ENCODE results near the gene RCL1. TPM values are rescaled to one million over a fixed set of nuclear protein-coding genes. Genes with fewer than 3 reads are reported as not detected.

RCL1 gene
- total RNA-seq, 1 experiment from 2014 or later, result 34.4 TPM

DNA sequence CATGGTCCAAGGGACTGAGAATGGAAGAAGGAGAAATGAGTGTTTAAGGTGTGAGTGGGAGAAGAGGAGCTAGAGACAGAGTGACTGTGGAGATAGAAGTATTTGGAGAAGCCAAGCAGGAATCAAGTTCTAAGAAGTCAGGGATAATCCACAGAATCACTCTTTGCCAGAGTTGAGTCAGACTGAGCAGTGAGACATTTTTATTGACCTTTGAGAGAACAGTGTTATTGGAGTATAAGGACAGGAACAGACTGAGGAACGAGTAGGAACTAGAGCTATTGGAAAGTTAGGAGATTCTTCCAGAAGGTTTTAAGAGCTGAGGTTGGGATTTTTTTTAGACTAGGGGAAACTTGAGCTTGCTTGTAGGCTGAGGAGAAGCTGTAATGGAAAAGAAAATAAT is 37.2 kb downstream of the RCL1 start:
- no peaks in the 10 kb centered on the region for H3K79me2 ChIP-seq (ENCODE audit: insufficient read depth, low read length)
- no peak overlapping the region for H2BK20ac ChIP-seq (ENCODE audit: low read depth, low read length, poor library complexity, severe bottlenecking)
- TF ChIP-seq, protein P1, sequence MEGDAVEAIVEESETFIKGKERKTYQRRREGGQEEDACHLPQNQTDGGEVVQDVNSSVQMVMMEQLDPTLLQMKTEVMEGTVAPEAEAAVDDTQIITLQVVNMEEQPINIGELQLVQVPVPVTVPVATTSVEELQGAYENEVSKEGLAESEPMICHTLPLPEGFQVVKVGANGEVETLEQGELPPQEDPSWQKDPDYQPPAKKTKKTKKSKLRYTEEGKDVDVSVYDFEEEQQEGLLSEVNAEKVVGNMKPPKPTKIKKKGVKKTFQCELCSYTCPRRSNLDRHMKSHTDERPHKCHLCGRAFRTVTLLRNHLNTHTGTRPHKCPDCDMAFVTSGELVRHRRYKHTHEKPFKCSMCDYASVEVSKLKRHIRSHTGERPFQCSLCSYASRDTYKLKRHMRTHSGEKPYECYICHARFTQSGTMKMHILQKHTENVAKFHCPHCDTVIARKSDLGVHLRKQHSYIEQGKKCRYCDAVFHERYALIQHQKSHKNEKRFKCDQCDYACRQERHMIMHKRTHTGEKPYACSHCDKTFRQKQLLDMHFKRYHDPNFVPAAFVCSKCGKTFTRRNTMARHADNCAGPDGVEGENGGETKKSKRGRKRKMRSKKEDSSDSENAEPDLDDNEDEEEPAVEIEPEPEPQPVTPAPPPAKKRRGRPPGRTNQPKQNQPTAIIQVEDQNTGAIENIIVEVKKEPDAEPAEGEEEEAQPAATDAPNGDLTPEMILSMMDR (conservative IDR thresholded peaks at IDR 0.05), result no peak
- Mint-ChIP-seq H3K4me1 (peaks cover 0 to 5% of the 10 kb centered on the region in 2 experiments; a peak in 3 of 4 replicates), H3K27ac (no peak overlapping the region), H3K9me3 (no peaks in the 10 kb centered on the region), H3K27me3 (ENCODE audit: low read depth) (no peaks in the 10 kb centered on the region), H3K4me3 (no peak overlapping the region), H3K36me3 (ENCODE audit: insufficient read depth in 1 of 3, low read depth in 3 of 3) (peaks cover 0 to 33% (median 19%) of the 10 kb centered on the region in 3 experiments; a peak in 6 of 7 replicates)
- no CpG with 5 or more reads among the region's 1 CpG for WGBS (ENCODE audit: extremely low coverage, insufficient read length, low lambda C conversion rate)
- H2BK12ac ChIP-seq (ENCODE audit: insufficient read length, low read depth, low read length), result no peak overlapping the region
- H4K91ac ChIP-seq (ENCODE audit: insufficient read length, low read depth, low read length), result no peak overlapping the region
- H3K27me3 ChIP-seq (ENCODE audit: insufficient read depth, low read length), result no peaks in the 10 kb centered on the region
- no peak overlapping the region for H4K8ac ChIP-seq (replicated peaks; ENCODE audit: insufficient read length, low read depth, low read length)
- no peak overlapping the region for H2AK5ac ChIP-seq (ENCODE audit: insufficient read length, low read length)
- H2BK15ac ChIP-seq (ENCODE audit: low read depth, low read length), result no peak overlapping the region
- no peaks in the 10 kb centered on the region for H3K23me2 ChIP-seq (ENCODE audit: insufficient read length, low read depth, low read length, poor library complexity, severe bottlenecking)
- H3K14ac ChIP-seq (ENCODE audit: insufficient read depth, low read length), result no peak overlapping the region
- H3K27ac ChIP-seq (ENCODE audit: insufficient read length, low read depth, low read length), result no peak overlapping the region
- no peak overlapping the region for H2BK120ac ChIP-seq (ENCODE audit: low read depth, low read length, poor library complexity, severe bottlenecking)
- no peak overlapping the region for H3K56ac ChIP-seq (ENCODE audit: insufficient read length, low read depth, low read length)
- no peak overlapping the region for H2BK5ac ChIP-seq (ENCODE audit: insufficient read length, low read length)
- no peak overlapping the region for H3K9ac ChIP-seq (ENCODE audit: extremely low read depth, insufficient read length, low read length)
- no peak overlapping the region for H4K5ac ChIP-seq (ENCODE audit: insufficient read length, low read depth, low read length)
- no peaks in the 10 kb centered on the region for H4K20me1 ChIP-seq (ENCODE audit: control insufficient read depth, insufficient read depth, insufficient read length)
- H3K23ac ChIP-seq (ENCODE audit: insufficient read length, low read depth, low read length), result no peak overlapping the region
- no peak overlapping the region for H3K4ac ChIP-seq (ENCODE audit: low read depth, low read length)
- no peak for DNase-seq
- H3K18ac ChIP-seq (ENCODE audit: insufficient read length, low read depth, low read length), result no peak overlapping the region
- no peak overlapping the region for H3T11ph ChIP-seq (ENCODE audit: low read length)
- no peaks in the 10 kb centered on the region for H3K4me1 ChIP-seq (ENCODE audit: insufficient read depth, low read length)
- no peak overlapping the region for H3K4me2 ChIP-seq (ENCODE audit: insufficient read depth, insufficient read length, low read length)
- H3K9me3 ChIP-seq (ENCODE audit: control insufficient read depth, low read depth, low read length), result no peaks in the 10 kb centered on the region
- no peak overlapping the region for H2AFZ ChIP-seq (ENCODE audit: low read length)
- H3K79me1 ChIP-seq (ENCODE audit: insufficient read depth, low read depth, low read length, poor library complexity, severe bottlenecking), result no peaks in the 10 kb centered on the region
